Measurements from ENCODE around the gene IFNA10. TPM values are rescaled to one million over a fixed set of nuclear protein-coding genes. Genes with fewer than 3 reads are reported as not detected.

Gene IFNA10
- not detected in 2 replicates for total RNA-seq

DNA sequence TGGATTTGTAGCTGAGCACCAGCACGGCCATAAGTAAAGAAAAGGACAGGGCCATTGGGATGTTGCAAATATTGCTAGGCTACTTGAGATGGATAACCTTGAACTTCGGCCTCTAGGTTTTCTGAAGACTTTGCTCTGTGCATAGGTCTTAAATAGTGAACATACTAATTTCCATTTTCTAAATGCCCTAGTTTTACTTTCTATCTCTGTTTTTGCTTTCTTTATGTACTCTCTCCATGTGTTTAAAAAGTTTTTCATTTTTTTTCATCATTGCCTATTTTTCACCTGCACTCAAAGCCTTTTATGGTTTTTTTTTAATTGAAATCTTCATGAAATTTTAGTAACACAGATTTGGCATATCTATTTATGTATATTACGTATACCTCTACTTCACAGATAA is at the start of gene IFNA10:
IFNA10 (minus strand) TSS at position 101 of the 400 bp plus-strand sequence; CDS start at position 55, 46 bp downstream.

DNA sequence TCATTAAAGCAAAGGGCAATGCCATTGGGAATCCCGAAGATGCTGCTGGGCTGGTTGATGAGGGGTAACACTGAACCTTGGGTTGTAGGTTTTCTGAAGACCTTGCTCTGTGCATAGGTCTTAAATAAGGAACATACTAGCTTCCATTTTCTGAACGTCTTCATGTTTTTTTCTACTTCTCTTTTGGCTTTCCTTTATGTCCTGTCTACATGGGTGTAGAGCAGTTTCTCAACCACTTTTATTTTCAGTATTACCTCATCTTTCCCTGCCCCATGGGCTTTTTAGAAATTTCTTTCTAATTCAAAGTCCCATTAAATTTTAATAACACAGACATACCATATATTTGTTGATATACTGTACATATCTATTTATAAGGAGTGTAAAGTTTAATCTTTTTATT is 33.0 kb upstream of the IFNA10 start, which contains the start of gene IFNA14:
IFNA14 (minus strand) TSS at position 95 of the 400 bp plus-strand sequence; CDS start at position 25, 70 bp downstream.

DNA sequence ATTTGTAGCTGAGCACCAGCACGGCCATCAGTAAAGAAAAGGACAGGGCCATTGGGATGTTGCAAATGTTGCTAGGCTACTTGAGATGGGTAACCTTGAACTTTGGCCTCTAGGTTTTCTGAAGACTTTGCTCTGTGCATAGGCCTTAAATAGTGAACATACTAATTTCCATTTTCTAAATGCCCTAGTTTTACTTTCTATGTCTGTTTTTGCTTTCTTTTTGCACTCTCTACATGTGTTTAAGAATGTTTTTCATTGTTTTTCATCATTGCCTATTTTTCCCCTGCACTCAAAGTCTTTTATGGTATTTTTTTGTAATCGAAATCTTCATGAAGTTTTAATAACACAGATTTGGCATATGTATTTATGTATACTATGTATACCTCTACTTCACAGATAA is 21.2 kb upstream of the IFNA10 start, which contains the start of gene IFNA17:
IFNA17 (minus strand) TSS at position 101 of the 400 bp plus-strand sequence; CDS start at position 52, 49 bp downstream.

GRCh38 chr9:21217211-21217610 is 10.3 kb upstream of the IFNA10 start, which contains the start of gene IFNA16:
TSS of gene IFNA16 (minus strand) at chr9:21217311. CDS start at chr9:21217305, 6 bp downstream.

GRCh38 chr9:21202105-21202504 is 4.8 kb downstream of the IFNA10 start, which contains the start of gene IFNA7:
TSS of gene IFNA7 (minus strand) at chr9:21202205. CDS start at chr9:21202165, 40 bp downstream.

GRCh38 chr9:21187487-21187886 is 19.5 kb downstream of the IFNA10 start, which contains the start of gene IFNA4:
TSS of gene IFNA4 (minus strand) at chr9:21187587. CDS start at chr9:21187531, 56 bp downstream.

GRCh38 chr9:21166560-21166959 is 40.4 kb downstream of the IFNA10 start, which contains the start of gene IFNA21:
TSS of gene IFNA21 (minus strand) at chr9:21166660. CDS start at chr9:21166612, 48 bp downstream.

Other genes with a start within 250 kb of the IFNA10 start
- gene HACD4, start 175.5 kb downstream of the IFNA10 start, total RNA-seq = 0.36 and 1.5 TPM in 2 replicates
- not detected in 2 replicates for gene IFNB1, start 129.2 kb downstream of the IFNA10 start, total RNA-seq
- gene IFNW1, start 65.3 kb downstream of the IFNA10 start, total RNA-seq = not detected in 2 replicates
- gene IFNA21, start 40.5 kb downstream of the IFNA10 start, total RNA-seq = not detected in 2 replicates
- not detected in 2 replicates for gene IFNA4, start 19.6 kb downstream of the IFNA10 start, total RNA-seq
- not detected in 2 replicates for gene IFNA7, start 4.9 kb downstream of the IFNA10 start, total RNA-seq
- gene IFNA16, start 10.2 kb upstream of the IFNA10 start, total RNA-seq = not detected in 2 replicates
- not detected in 2 replicates for gene IFNA17, start 21.1 kb upstream of the IFNA10 start, total RNA-seq
- gene IFNA14, start 32.9 kb upstream of the IFNA10 start, total RNA-seq = not detected in 2 replicates
- not detected in 2 replicates for gene IFNA5, start 98.2 kb upstream of the IFNA10 start, total RNA-seq
- 24.2 and 25.9 TPM in 2 replicates for gene KLHL9, start 128.3 kb upstream of the IFNA10 start, total RNA-seq
- not detected in 2 replicates for gene IFNA6, start 143.7 kb upstream of the IFNA10 start, total RNA-seq
- not detected in 2 replicates for gene IFNA13, start 160.9 kb upstream of the IFNA10 start, total RNA-seq
- not detected in 2 replicates for gene IFNA2, start 178.3 kb upstream of the IFNA10 start, total RNA-seq
- not detected in 2 replicates for gene IFNA8, start 202.0 kb upstream of the IFNA10 start, total RNA-seq
- not detected in 2 replicates for gene IFNA1, start 233.3 kb upstream of the IFNA10 start, total RNA-seq